Stimulated activated CD4-positive, alpha-beta T cell treated with anti-CD3 and anti-CD28 coated beads, Interleukin-2, amount 100 ng/mL, for 48 hours (primary cell): ENCODE data around the gene SMOC2.
"Not testable (repeated sequence)": the region's sequence is repeated elsewhere in the genome, so short reads cannot be mapped to it uniquely, and the experiment has no call there.

Source experiments
- DNase-seq, 2 donors: peaks; one replicate each; pipeline ENCODE4 v3.0.0-alpha.2; 2020

Gene SMOC2

DNA sequence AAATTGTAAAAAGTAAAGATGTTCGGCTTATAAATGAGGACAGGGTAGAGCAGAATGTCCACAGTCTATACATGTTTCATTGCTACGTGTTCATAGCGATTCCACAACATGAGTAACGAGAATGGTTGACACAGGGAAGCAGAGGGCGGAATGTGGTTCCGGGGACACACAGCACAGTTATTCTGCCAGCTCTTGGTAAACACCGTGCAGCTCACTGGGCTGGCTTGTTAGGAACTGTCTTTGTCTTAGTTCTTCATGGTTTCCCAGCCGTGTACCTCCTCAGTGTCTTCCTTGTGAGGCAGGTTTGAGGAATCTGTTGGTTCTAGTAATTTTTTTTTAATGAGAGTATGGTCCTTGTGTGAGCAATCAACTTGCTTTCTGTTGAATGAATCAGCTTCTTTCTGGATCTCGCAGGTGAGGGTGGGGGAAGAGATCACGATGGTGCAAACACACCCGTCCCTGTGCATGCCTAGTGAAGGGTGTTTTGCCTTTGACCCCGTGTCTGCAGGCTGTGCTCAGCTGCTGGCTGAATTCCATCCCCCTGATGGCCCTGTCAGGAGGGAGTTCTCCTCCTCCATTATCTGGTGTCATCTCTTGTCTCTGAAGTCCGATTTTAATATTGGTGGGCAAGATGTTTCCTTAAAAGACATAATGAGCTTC, 168.2 kb downstream of the SMOC2 start:
- no peak for DNase-seq

DNA sequence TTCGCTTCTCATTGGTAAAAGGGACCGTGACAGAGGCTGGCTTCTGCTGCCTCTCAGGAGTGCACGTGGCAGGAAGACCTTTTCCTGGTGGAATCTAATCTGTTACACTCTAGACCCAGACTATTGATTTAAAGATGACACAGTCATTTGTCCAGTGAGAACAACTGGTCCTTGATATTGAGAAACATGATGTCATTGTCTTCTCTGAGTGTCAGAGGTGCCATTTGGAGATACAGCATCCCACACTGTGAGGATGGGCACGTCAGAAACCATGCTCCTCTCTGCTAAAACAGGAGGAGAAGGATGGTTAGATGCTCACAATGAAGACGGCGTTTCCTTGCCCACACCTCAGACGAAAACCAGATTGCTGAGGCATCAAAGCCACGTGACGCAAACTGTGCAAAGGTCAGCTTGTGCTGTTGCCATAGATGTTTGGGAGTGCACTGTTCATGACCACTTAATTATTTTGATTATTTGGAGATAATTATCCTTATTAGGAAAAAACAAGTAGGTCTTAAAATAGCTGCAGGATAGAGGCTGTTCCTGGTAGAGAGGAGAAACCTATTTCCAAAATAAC, 169.0 kb downstream of the SMOC2 start:
- no peak for DNase-seq

DNA sequence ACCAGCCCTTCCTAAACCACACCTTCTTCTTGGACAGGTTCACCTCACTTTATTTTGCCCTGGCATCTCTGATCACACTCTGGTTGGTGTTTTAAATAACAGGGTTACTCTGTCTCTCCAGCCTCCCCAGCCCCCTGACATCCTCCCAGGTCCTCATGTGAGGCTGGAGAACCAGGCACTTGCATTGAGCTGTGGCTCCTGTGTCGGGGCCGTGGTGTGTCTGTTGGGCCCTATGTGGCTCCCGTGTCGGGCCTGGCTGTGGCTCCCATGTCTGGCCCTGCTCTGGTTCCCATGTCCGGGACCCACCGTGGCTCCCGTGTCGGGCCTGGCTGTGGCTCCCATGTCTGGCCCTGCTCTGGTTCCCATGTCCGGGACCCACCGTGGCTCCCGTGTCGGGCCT, 170.0 kb downstream of the SMOC2 start:
- DNase-seq = not testable (repeated sequence)

DNA sequence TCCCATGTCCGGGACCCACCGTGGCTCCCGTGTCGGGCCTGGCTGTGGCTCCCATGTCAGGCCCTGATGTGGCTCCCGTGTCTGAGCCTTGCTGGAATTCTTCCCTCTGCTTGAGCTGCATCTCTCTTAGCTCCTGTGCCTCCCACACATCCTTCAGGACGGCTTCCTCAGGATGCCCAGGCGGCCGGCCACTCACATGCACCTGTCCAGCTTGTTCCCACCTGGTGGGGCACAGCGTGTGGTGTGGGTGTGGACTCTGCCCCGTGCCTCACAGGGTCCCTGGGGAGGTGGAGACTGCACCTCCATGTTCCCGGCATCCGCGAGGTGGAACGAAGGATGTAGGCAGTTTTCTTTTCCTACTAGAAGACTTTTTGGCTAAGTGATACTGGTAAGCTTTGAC, 170.7 kb downstream of the SMOC2 start:
- no peak for DNase-seq

DNA sequence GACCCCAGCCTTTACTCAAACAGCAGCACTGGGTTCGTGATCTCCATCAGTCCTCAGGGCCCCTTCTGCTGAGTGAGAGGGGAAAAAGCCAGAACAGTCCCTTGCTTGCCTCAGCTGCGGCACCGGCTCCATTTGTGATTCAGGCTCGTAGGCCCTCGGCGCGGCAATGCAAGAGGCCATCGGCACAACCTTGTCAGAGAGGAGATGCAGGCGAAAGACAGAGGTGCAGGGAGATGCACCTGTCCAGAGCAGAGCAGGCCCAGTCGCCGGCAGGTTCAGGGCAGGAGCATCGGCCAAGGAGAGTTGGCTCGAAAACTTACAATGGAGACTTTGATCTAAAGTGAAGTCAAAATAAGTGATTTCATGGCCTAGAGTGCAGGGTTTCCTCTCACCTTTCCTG, 171.6 kb downstream of the SMOC2 start:
- DNase-seq = no peak

DNA sequence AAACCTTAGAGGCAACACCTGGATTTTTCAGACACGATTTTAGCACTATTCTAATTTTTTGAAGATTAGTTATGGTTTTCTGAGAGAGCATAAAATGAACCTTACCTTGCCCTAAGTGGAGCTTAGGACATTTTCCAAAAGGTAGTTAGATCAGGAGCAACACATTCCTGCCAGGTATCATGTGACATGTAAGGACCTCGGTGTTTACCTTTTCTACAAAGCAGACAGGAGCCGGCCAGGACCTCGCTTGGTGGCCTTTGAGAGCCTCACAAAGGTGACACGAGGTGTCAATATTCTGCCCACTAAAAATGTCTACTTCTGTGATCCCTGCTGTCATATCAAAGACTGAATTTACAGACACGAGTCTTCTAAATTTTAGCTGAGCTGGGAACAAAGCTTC, 174.9 kb downstream of the SMOC2 start:
- no peak for DNase-seq

DNA sequence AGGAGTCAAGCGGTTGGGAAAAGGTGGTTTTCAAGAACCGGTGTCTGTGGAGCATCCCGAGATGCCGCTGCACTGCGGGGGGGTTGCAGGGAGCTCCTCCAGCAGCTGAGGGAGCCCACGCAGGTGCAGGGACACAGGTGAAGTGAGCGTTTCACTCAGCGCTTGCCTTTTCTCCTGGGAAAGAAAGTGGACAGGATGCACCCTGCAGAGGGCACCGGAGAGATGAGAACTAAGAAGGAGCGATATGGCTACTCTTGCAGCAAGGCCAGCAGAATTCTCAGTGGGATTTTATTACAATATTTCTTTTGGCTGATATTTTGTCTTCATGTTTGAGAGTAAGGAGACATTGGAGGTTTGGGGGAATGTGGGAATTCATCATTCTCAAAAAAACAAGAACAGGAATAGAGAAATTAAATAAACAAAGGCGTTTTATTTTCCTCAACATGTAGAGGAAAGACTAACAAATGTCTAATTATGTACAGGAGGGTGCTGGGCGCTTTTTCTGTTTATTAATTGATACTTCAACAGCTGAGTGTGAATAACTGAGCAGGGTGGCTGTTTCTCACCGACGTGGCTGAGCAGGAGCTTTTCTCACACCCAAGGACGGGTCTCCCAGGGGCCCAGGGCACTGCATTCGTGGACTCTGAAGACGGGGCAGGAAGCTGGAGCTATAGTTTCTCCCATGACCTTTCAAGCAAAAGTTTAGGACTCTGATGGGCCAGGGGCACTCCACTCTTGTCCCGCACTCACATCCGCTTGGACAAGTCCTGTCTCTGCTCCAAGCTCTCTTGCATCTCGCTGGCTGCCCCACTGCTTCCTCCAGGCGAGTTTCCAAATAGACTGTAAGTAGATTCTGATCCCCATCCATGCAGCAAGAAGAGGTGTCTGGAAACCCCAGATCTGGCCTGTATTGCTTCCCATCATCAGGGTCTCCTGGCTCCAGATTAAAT, 176.1 kb downstream of the SMOC2 start:
- no peak for DNase-seq

DNA sequence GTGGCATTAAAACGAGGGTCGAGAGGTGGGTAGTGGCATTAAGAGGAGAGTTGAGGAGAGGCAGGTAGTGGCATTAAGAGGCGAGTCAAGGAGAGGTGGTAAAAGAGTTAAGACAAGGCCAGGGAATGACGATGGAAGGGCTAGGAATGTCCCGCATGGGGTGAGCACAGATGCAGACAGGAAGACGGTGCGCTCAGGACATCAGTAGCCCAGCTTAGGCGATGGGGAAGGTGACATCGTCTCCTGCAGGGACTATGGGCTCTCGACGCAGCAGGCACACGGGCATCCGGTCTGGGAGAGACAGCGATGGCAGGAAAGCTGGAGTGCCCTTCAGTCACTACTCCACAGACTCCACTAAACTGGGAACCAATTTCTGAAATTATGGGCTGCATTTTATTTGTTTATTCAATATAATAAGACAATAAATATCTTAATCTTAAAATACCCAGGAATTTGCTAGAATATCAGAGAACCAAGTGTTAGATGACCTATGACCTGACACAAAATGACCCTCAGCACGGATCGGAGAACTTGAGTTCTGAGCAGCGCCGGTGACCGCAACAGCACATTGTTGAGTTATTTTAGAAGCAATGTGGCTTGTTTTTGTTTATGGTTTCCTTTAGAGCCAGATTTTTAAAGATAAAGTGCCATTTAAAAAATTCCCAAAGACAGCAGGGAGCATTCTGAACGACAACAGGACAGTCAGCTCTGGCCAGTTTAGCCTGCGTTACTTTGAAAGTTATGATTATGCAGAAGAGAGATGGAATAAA, 177.7 kb downstream of the SMOC2 start:
- no peak for DNase-seq

DNA sequence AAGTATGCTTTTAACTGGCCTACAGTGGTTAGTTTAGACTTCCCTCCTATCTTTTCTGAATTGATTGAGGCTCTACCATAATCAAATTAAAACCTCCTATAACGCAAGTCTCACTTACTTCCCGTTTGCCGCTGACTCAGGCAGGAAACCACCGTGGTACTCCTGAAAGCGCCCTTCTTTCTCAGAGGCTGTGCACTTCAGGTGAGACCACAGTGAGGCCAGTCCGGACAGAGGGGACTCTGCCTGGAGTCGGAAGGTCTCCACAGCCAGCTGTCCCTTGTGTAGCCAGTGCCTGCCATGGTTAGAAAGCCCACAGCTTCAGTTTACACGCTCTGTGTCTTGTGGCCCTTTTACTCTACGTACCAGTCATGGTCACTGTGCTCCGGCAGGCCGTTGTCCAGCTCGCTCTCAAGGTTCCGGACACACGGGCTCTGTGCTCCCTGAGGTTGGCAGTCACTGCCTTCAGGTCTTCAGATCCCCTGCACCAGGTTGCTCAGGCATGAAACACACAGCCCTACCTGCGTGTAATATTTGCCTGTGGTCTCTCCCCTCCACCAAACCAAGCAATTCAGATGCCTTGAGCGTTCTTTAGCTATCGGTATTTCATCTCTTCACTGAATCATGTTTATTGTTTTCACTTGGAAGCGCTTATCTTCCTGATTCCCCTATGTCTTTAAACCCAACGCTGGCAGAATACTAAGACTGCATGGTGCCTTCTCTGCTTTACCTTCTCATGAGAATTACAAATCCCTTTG, 178.8 kb downstream of the SMOC2 start:
- DNase-seq = peak in 1 of 2 donors; percentile 9

DNA sequence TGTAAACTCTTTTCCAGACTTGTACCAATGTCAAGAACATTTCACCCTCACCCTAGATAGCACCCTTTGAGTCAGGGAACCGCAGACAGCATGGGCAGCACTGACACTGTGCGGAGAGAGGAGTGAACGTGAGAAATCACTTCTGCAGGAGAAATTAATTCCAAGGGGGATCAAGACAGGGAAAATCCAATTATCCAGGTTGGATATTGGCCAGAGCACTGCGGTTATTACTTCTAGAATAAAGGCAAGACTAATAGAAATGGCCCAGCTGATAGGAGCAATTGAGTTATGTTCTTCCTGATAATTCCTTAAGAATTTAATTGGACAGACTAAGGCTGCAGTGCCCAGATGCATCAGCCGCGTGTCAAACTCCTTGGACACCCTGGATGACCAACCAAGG, 179.6 kb downstream of the SMOC2 start:
- no peak for DNase-seq

DNA sequence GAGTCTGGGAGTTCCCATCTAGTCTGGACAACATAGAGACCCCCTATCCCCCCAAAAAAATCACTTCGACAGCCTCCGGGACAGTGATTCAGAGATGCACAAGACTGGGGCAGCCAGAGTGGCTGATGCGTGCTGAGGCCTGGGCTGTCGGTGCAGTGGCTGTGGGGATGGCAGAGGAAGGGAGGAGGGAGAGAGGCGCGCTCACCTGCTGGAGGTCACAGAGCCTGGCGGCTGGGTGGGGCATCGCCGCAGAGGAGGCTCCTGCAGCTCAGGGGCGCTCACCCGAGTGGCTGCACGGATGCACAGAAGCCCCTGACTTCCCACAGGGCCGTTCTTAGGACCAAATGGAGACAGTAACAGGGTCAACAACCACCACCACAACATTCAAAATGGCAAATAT, 182.8 kb downstream of the SMOC2 start:
- DNase-seq = no peak

DNA sequence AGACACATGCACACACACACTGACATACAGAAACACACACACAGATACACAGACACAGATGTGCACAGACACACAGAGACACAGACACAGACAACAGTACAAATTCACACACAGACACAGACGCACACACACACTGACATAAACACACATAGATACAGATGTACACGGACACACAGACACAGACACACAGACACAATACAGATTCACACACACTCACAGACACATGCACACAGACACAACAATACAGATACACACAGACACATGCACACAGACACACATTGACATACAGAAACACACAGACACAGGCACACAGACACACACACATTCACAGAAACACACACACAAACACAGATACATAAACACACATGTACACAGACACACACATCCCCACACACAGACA, 183.6 kb downstream of the SMOC2 start:
- DNase-seq = no peak

DNA sequence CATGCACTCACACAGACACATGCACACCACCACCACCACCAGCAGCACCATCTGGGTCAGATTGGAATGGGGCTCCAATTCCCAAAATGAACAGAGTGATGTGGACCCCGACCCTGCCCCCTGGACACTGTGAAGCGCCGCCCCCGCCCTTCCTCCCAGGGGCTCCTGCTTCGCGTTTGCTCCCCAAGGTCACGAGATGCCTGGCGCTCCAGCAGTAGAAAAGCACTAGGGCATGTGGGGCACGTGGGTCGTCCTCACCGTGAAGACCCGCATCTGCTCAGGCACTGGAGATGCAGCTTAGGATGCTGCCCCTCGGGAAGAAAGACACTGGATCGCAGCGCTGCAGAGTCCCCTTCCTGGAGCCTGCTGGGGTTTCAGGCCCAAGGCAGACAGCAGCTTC, 184.0 kb downstream of the SMOC2 start:
- DNase-seq = no peak

DNA sequence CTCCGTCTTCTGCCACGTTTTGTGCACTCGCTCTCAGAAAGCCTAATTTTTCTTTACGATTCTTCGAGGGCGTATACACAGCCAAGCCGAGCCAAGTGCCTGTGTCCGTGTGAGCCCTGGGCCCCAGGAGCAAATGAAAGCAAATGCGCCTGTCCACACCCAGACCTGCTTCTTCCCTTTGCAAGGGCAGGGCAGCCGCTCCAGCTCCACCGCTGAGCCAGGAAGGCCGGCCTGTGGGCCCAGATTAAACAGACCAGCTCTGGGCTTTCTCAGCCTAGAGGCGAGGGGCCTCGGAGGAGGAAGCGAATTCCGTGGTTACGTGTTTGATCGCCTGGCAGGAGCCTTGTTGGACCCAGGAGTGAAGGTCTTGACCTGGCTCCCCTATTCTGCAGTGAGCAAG, 184.6 kb downstream of the SMOC2 start:
- DNase-seq = no peak

DNA sequence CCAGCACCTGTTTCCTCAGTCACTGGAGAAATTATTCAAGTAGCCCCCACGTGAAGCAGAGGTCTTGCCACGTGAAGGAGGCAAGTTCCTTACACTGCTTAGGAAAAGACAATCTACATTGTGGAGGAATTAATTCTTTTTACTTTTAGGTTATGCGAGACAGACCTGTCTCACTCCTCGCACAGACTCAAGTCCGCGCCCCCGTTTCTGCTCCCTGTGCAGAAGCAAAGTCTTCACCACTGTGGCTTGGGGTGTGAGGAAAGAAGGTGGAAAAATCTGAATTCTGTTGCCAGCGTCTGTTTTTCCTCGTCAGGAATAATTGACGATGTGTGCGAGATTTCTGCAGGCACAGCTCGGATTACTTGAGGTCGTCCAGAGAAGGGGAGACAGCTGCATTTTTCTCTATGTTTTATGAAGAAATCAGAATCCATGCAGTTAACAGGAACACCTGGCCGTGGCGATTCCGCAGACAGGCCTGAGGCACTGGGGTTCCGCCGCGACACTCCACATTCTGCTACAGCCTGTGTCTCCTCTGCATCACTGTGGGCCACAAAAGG, 185.1 kb downstream of the SMOC2 start:
- DNase-seq = no peak

DNA sequence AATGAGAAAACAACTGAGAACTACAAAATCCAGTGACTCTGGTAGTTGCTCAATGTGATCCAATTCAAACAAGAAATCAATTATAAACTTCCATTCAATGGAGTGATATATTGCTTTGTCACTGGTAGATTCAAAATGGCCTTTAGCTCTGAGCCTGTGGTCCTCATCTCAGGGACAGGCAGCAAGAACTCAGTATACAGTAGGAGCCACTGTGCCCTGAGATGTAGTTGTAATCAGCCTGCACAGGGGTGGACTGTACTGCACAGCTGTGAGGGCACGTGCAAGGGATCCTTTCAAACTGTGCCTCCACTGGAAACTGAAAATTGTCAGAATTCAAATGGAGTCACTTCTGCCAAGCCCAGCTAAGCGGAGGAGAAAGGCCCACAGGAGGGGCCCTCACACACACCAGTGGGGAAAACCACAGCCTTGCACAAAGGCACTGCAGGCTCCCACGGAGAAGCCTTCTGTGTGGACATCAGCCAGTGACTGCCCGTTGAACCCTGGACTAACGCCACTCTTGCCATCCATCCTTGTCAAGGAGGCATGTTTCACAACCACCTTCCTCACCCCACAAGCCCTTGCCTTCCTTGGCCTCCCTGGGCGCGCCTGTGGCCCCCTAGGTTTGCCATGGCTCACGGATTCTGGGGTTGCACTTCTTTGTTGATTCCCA, 186.7 kb downstream of the SMOC2 start:
- no peak for DNase-seq

DNA sequence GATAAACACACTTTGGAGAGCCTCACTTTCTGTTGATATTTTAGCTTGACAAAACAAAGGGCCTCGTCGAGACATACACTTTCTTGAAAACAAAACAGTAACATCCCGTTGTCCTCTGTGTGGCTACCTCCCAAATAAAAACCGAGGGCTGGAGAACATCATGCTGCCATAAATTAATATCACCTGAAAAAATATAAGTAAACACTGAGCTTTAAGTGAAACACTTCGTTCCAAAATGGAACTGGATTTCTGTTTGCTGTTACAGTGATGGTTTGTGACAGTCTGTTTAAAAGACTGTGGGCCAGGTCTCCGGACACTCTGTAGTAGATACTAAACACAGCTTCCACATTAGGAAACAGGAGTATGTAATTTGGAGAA, 187.2 kb downstream of the SMOC2 start:
- DNase-seq = no peak

DNA sequence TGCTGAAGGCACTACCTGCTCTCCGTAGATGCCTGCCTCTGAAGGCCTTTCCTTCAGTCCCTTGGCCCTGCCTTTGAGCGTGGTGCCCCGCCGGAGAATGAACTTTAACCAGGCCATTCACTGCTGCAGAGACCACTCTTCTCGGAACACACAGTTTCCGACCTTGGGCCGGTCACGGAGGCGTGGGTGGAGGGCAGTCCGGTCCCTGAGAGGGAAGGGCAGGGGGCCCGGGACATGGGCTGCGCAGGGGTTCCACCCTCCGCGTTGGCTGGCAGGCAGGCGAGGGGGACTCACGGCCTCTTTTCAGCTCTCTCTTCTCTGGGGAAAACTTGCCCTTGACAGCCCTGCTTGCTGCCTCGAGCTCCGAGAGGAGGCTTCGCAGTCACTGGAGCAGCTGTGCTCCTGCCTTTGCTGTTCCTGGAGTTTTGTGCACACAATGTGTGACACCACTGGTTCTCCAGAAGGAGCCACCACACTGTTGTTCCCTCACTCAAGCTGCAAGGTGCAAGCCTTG, 187.8 kb downstream of the SMOC2 start:
- DNase-seq = no peak

DNA sequence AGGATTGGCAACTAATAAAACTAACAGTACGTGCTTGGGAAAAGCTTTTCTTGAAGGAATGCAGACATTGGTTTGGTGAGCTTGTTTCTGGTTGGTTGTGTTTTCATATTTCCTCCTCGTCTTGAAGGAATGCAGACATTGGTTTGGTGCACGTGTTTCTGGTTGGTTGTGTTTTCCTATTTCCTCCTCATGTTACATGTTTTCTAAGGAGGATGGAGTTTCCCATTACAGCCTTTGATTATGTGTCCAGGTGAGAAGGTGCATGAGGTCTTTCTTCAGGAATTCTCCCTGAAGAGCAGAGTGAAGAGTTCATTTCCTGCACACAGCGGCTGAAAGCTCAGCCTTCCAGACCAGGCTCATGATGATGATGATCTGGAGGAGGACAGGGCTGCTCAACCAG, 190.6 kb downstream of the SMOC2 start:
- DNase-seq = no peak

DNA sequence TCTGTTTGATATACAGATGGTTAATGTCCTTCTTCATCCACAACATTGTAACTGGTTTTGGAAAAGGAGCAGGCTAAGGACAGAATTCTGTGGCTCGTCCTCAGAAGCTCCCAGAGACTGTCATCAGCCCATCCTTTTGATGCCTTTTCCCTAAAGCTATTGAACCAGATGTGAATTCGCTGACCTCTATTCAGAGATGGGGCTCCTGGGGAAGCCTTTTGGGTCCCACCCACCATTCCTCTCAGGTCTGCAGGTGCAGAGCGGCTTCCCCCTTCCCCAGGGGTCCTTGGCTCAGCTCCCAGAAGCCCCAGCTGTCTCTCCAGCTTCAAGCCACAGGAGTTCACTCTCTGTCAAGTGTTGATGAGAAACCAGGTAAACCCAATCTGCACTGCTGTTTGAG, 191.7 kb downstream of the SMOC2 start:
- no peak for DNase-seq

DNA sequence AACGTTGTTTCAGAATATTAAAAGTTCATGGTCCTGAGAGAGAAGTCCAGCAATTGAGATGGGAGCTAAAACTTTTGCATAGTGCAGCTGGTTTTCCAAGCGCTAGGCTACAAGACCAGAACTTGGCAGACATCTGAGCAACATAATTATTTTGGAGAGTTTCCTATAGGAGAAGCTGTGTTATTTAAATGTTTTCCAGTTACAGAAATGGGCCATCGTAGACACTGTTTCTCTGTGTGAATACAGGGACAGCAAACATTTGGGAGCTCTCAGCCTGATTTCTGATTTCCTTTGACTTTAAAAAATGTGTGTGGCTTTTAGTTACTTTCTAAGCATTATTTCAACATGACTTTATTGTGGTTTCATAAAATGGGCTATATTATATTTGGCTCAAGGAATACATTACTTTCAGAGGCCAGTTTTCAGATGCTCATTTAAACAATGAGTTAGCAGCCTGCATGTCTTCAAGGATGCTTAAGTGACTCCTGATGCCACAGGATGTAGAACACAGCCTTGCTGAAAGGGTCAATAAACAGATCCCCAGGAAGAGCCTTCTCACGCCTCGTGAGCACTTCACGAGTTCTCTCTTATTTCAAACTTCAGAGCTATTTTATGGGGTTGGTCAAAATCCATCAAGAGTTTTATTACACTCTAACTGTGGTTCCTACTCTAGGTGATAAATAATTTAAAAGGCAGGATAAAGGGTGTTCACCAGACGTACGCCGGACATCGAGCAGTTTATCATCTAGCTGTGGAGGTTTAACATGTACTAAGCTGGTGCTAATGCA, 193.8 kb downstream of the SMOC2 start:
- DNase-seq = no peak
